RWPE1 (cell line): ENCODE results near the gene SNX2.
A peak's percentile ranks its signal among the peaks of the same experiment; 100 is the strongest.

Experiments used
- CTCF ChIA-PET: fragments of 350-600 bp; sonication (Branson Sonifier 250); formaldehyde crosslinking; extraction: SDS; loops from one replicate; lab custom pipeline; 2021; lab: Yijun Ruan, JAX
- POLR2A ChIA-PET: fragments of 400-600 bp; formaldehyde crosslinking; extraction: SDS; loops from one replicate; lab custom pipeline; 2020; ENCODE audit warnings: antibody characterized with exemption; ENCODE audit not compliant: low non-redundant PET; lab: Yijun Ruan, JAX
- DNase-seq: peaks from one replicate; pipeline ENCODE4 v3.0.0; 2012; ENCODE audit warnings: low spot score
- H3K27ac ChIP-seq: fragments of 450-650 bp; 2 replicates; pipeline ENCODE4 v1.5.1; 2017
- TF ChIP-seq, protein P1 (sequence below): fragments of 450-650 bp; conservative IDR thresholded peaks from 2 replicates; pipeline ENCODE4 v1.5.1; 2017; ENCODE audit warnings: low read depth, mild to moderate bottlenecking

SNX2 gene

DNA sequence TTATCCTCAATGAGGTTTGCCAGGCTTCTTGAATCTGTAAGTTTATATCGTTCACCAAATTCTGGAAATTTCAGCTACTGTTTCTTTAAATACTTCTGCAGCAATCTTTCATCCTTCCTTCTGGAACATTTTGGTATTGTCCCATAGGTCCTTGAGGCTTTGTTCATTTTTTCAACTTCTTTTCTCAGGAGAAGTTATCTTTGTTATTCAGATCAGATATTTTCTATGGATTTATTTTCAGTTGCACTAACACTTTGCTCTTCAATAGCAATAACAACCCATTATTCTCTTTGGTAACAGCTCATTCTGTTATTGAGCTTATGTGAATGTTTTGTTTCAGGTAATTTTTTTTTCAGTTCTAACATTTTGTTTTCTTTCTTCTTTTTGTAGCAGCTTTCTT is 13.5 kb downstream of the SNX2 start:
- TF ChIP-seq, protein P1, sequence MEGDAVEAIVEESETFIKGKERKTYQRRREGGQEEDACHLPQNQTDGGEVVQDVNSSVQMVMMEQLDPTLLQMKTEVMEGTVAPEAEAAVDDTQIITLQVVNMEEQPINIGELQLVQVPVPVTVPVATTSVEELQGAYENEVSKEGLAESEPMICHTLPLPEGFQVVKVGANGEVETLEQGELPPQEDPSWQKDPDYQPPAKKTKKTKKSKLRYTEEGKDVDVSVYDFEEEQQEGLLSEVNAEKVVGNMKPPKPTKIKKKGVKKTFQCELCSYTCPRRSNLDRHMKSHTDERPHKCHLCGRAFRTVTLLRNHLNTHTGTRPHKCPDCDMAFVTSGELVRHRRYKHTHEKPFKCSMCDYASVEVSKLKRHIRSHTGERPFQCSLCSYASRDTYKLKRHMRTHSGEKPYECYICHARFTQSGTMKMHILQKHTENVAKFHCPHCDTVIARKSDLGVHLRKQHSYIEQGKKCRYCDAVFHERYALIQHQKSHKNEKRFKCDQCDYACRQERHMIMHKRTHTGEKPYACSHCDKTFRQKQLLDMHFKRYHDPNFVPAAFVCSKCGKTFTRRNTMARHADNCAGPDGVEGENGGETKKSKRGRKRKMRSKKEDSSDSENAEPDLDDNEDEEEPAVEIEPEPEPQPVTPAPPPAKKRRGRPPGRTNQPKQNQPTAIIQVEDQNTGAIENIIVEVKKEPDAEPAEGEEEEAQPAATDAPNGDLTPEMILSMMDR = no peak
- ChIA-PET CTCF (no interaction called here), POLR2A (no interaction called here)
- H3K27ac ChIP-seq = no peak overlapping the region
- DNase-seq = no peak

GRCh38 chr5:122788996-122789395 is 14.1 kb downstream of the SNX2 start:
- DNase-seq = no peak
- TF ChIP-seq, protein P1 = no peak
- POLR2A ChIA-PET = no interaction called here
- CTCF ChIA-PET = no interaction called here
- H3K27ac ChIP-seq = no peak overlapping the region

DNA sequence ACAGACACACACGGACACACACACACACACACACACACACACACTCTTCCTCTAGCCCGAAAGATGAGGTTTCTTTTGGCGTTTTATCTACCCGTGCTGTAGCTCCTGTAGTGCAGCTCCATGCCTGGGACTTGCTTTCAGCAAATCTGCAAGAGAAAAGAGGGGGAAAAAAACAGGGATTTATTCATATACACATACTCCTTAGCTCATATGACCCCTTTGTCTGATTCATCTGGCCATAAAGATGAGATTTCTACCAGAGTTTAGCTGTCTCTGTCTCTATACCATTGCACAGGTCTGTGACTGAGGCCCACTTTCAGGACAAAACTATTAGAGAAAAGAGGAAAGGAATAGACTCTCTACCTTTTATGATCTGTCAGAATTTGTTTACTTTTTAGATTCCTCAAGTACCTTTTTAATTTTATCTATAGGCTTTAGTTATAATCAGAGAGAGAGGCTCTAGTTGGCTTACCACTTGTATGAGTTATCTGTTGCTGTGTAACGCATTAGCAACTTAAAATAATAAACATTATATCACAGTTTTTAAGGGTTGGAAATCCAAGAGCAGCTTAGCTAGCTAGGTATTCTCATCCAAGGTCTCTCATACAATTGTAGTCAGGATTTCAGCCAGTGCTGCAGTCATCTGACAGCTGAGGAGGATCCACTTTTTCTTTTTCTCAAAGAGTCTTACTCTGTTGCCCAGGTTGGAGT is 14.7 kb downstream of the SNX2 start:
- POLR2A ChIA-PET = interaction anchor here (0.6 kb wide), 1 partner anchor 38 kb away, joined by 9 read pairs; no protein-coding TSS in a partner anchor
- TF ChIP-seq, protein P1 = no peak
- DNase-seq = no peak
- CTCF ChIA-PET = no interaction called here
- no peak overlapping the region for H3K27ac ChIP-seq

GRCh38 chr5:122790354-122791103 is 15.6 kb downstream of the SNX2 start:
- CTCF ChIA-PET = no interaction called here
- TF ChIP-seq, protein P1 = no peak

GRCh38 chr5:122805481-122805880 is 30.6 kb downstream of the SNX2 start:
- ChIA-PET POLR2A (no interaction called here), CTCF (interaction anchor here (0.7 kb wide), 1 partner anchor 17 kb away, joined by 3 read pairs; no protein-coding TSS in a partner anchor)
- peak; percentile 55 for DNase-seq
- TF ChIP-seq, protein P1 = no peak
- H3K27ac ChIP-seq = no peak overlapping the region

More at GRCh38 chr5:122790354-122791103, 15.6 kb downstream of the SNX2 start:
- H3K27ac ChIP-seq = no peak overlapping the region
- DNase-seq = no peak
- POLR2A ChIA-PET = no interaction called here

- POLR2A ChIA-PET = no interaction called here
- H3K27ac ChIP-seq = no peak overlapping the region
- no peak for DNase-seq
- CTCF ChIA-PET = no interaction called here
- TF ChIP-seq, protein P1 = no peak
Observed at GRCh38 chr5:122810405-122810804, 35.5 kb downstream of the SNX2 start.
